ENCODE data around the gene TOR2A. TPM values are rescaled to one million over a fixed set of nuclear protein-coding genes. Genes with fewer than 3 reads are reported as not detected.

Gene TOR2A
- total and polyA plus RNA-seq, 2 of the 8 experiments (the other 6 are each of a cell fraction or from before 2014, with no cell fraction given): 18.7 to 24.9 TPM

GRCh38 chr9:127715470-127716337 lies 19.4 kb downstream of the TOR2A start, which contains the start of the genes PTRH1 and TTC16:
Gene PTRH1, minus strand, starts transcription at chr9:127715663. Its CDS starts 24 bp downstream, at chr9:127715639.
Gene TTC16, plus strand, starts transcription at chr9:127716079. Its CDS starts 67 bp downstream, at chr9:127716146.
- Histone ChIP-seq H3K27me3 (replicated peaks in 1 of 4; ENCODE audit: control insufficient read depth in 3 of 4, extremely low read depth in 1 of 4, insufficient read depth in 3 of 4, low read length in 3 of 4) (0 out of 7 replicates have a peak, but pooled peaks cover 0 to 2% (median 0%) of the 10 kb centered on the region in 4 experiments), H3K4me3 (ENCODE audit: extremely low read depth in 1 of 4, insufficient read depth in 2 of 4, low read depth in 3 of 4, low read length in 4 of 4) (peak within 1 kb of the TSS; percentile 64 to 82 (median 75)), H3K18ac (ENCODE audit: extremely low read depth, low read length) (no peak within 1 kb of the TSS; the same call in none of the 2 replicates), H3K4me2 (ENCODE audit: insufficient read depth in 1 of 2, low read depth in 2 of 2, low read length in 2 of 2) (peak within 1 kb of the TSS; percentile 59 to 99), H2BK20ac (ENCODE audit: low read length) (no peak within 1 kb of the TSS), H2BK15ac (ENCODE audit: low read length) (no peak within 1 kb of the TSS), H3K27ac (ENCODE audit: low read depth, low read length) (no peak within 1 kb of the TSS), H3K79me2 (ENCODE audit: control insufficient read depth in 1 of 2, insufficient read depth in 2 of 2, low read length in 2 of 2) (no peaks in the 10 kb centered on the region), H2AFZ (ENCODE audit: low read length) (peak within 1 kb of the TSS; percentile 48; the same call in 1 of the 2 replicates), H3K36me3 (ENCODE audit: control insufficient read depth in 2 of 4, insufficient read depth in 4 of 4, low read length in 3 of 4) (no peaks in the 10 kb centered on the region), H2BK120ac (replicated peaks; ENCODE audit: low read depth, low read length) (no peak within 1 kb of the TSS), H3K56ac (replicated peaks; ENCODE audit: insufficient read length, low read depth, low read length) (no peak within 1 kb of the TSS), H3K79me1 (ENCODE audit: low read depth, low read length) (no peaks in the 10 kb centered on the region; the same call in 1 of the 2 replicates), H2BK5ac (ENCODE audit: low read depth, low read length) (peak within 1 kb of the TSS; percentile 24; the same call in 1 of the 2 replicates), H3K9me3 (ENCODE audit: insufficient read depth in 2 of 2, low read depth in 1 of 2, low read length in 1 of 2) (no peaks in the 10 kb centered on the region), H3K9ac (replicated peaks in 1 of 4; ENCODE audit: extremely low read depth in 1 of 4, low read depth in 3 of 4, low read length in 3 of 4) (peak within 1 kb of the TSS in 2 of 4 experiments; percentile 42 to 45; a peak in 4 of 7 replicates), H3K23ac (ENCODE audit: insufficient read length) (no peak within 1 kb of the TSS), H4K20me1 (replicated peaks in 1 of 2; ENCODE audit: control insufficient read depth in 1 of 2, insufficient read depth in 2 of 2, low read length in 2 of 2) (peaks cover 0 to 3% of the 10 kb centered on the region in 2 experiments), H3K4me1 (replicated peaks in 1 of 4; ENCODE audit: control insufficient read depth in 3 of 4, insufficient read depth in 4 of 4, low read length in 3 of 4) (peaks cover 0 to 28% (median 21%) of the 10 kb centered on the region in 4 experiments; a peak in 6 of 7 replicates), H3K23me2 (ENCODE audit: low read depth, low read length) (peaks cover 10% of the 10 kb centered on the region; the same call in 1 of the 2 replicates), H3K14ac (ENCODE audit: insufficient read length) (no peak within 1 kb of the TSS), H4K8ac (ENCODE audit: extremely low read depth, insufficient read depth, low read length) (peak within 1 kb of the TSS; percentile 11), H4K91ac (replicated peaks; ENCODE audit: insufficient read length, low read length) (no peak within 1 kb of the TSS), H2AK5ac (ENCODE audit: low read depth, low read length) (no peak within 1 kb of the TSS), H2BK12ac (ENCODE audit: low read depth, low read length) (peak within 1 kb of the TSS; percentile 75; the same call in 1 of the 2 replicates), H3K4ac (replicated peaks; ENCODE audit: insufficient read length, low read depth, low read length) (no peak within 1 kb of the TSS), H4K5ac (ENCODE audit: insufficient read length, low read depth, low read length) (no peak within 1 kb of the TSS)
- FAIRE-seq (no peak), DNase-seq (ENCODE audit: low read depth in 1 of 2, low spot score in 2 of 2) (peak; percentile 77 to 99)
- CTCF ChIA-PET (ENCODE audit: partially characterized antibody): interaction anchor here (1.0 to 3.3 kb wide), 6 partner anchors 17 to 153 kb away, joined by 3 to 24 read pairs (median 4); partner anchors contain the start of gene TOR2A
- POLR2A ChIA-PET (ENCODE audit: partially characterized antibody): interaction anchor here (0.6 to 2.7 kb wide), 10 partner anchors 9 to 291 kb away, joined by 3 to 17 read pairs (median 3); partner anchors contain the start of genes CFAP157, LRSAM1, RPL12 and TOR2A
- WGBS, 2 experiments (ENCODE audit: extremely low coverage in 1 of 2, insufficient coverage in 1 of 2, insufficient read length in 1 of 2, insufficient replicate concordance in 2 of 2, low coverage in 1 of 2, low lambda C conversion rate in 2 of 2, missing lambda C conversion rate in 1 of 2): 7% methylated on average over 61 of the region's 65 CpGs; no CpG with 5 or more reads in 1 of the 2 experiments
- TF ChIP-seq KDM4A (IDR thresholded peaks at IDR 0.05; ENCODE audit: low read depth, low read length, severe bottlenecking) (peak; percentile 87), SIN3A (conservative IDR thresholded peaks at IDR 0.05 in 1 of 2, IDR thresholded peaks at IDR 0.05 in 1 of 2; ENCODE audit: low read depth in 1 of 2, low read length in 2 of 2) (peak in 1 of 2 experiments; percentile 95; a peak in 3 of 4 replicates), GTF2F1 (IDR thresholded peaks at IDR 0.05; ENCODE audit: borderline replicate concordance, low read depth, low read length) (no peak), SAP30 (IDR thresholded peaks at IDR 0.05; ENCODE audit: insufficient read depth, insufficient replicate concordance, low read length) (peak; percentile 94), EZH2 (IDR thresholded peaks at IDR 0.05; ENCODE audit: low read depth, low read length, severe bottlenecking) (no peak), SP4 (IDR thresholded peaks at IDR 0.05; ENCODE audit: low read length) (peak; percentile 75; the same call in 1 of the 2 replicates), SP2 (IDR thresholded peaks at IDR 0.05; ENCODE audit: low read length) (peak; percentile 17; the same call in 1 of the 2 replicates), TAF1 (IDR thresholded peaks at IDR 0.05; ENCODE audit: low read depth, low read length) (peak; percentile 55; the same call in 1 of the 2 replicates), EGR1 (IDR thresholded peaks at IDR 0.05; ENCODE audit: borderline replicate concordance, low read depth, low read length) (0 out of 2 replicates have a peak, but pooled peaks have one; percentile 21), ASH2L (IDR thresholded peaks at IDR 0.05; ENCODE audit: low read length) (no peak)
